ENCODE results near the gene ZNF235.
A peak's percentile ranks its signal among the peaks of the same experiment; 100 is the strongest.
"Not testable (repeated sequence)": the region's sequence is repeated elsewhere in the genome, so short reads cannot be mapped to it uniquely, and the experiment has no call there.

Gene ZNF235

GRCh38 chr19:44304659-44305193, at the start of gene ZNF235:
TSS of gene ZNF235 (minus strand) at chr19:44305025. CDS start at chr19:44303404, 1,621 bp downstream.
- DNase-seq, result peak; percentile 21 to 94 (median 85)

GRCh38 chr19:44346556-44346955, 41.7 kb upstream of the ZNF235 start:
- peak in 1 of 51 donors; percentile 0 for DNase-seq

- DNase-seq, result peak in 24 of 51 donors; percentile 1 to 43 (median 12)
Measured at GRCh38 chr19:44345959-44346358, 41.1 kb upstream of the ZNF235 start.

GRCh38 chr19:44344255-44344654, 39.4 kb upstream of the ZNF235 start:
- DNase-seq, result no peak

GRCh38 chr19:44341794-44342193, 37.0 kb upstream of the ZNF235 start:
- DNase-seq, result no peak

GRCh38 chr19:44334639-44335038, 29.8 kb upstream of the ZNF235 start:
- DNase-seq, result not testable (repeated sequence)

- DNase-seq, result no peak
Measured at GRCh38 chr19:44332145-44332544, 27.3 kb upstream of the ZNF235 start.

GRCh38 chr19:44315883-44316282, 11.1 kb upstream of the ZNF235 start:
- DNase-seq, result no peak

- no peak for DNase-seq
Measured at GRCh38 chr19:44313231-44313630, 8.4 kb upstream of the ZNF235 start.

- DNase-seq, result no peak
Measured at GRCh38 chr19:44308011-44308410, 3.2 kb upstream of the ZNF235 start.

GRCh38 chr19:44306283-44306682, 1.5 kb upstream of the ZNF235 start:
- DNase-seq, result no peak

- no peak for DNase-seq
Measured at GRCh38 chr19:44305457-44305856, 632 bp upstream of the ZNF235 start.

GRCh38 chr19:44303976-44304568, 753 bp downstream of the ZNF235 start:
- DNase-seq, result peak in 5 of 51 donors; percentile 2 to 32 (median 5)

- no peak for DNase-seq
Measured at GRCh38 chr19:44303320-44303719, 1.5 kb downstream of the ZNF235 start.

GRCh38 chr19:44284968-44285367, 19.9 kb downstream of the ZNF235 start:
- DNase-seq, result no peak

GRCh38 chr19:44282846-44283245, 22.0 kb downstream of the ZNF235 start:
- no peak for DNase-seq

- no peak for DNase-seq
Measured at GRCh38 chr19:44280916-44281315, 23.9 kb downstream of the ZNF235 start.

- no peak for DNase-seq
Measured at GRCh38 chr19:44278181-44278690, 26.6 kb downstream of the ZNF235 start.

- DNase-seq, result no peak
Measured at GRCh38 chr19:44277331-44277730, 27.5 kb downstream of the ZNF235 start.

- DNase-seq, result no peak
Measured at GRCh38 chr19:44260695-44261446, 44.0 kb downstream of the ZNF235 start.

GRCh38 chr19:44260343-44260681, 44.5 kb downstream of the ZNF235 start:
- peak in 9 of 51 donors; percentile 0 to 35 (median 3) for DNase-seq

GRCh38 chr19:44258835-44259413, 45.9 kb downstream of the ZNF235 start:
- DNase-seq, result no peak
